Right lobe of liver (tissue), 4 donors: Measurements from ENCODE around the gene RSL1D1.

Source experiments
- POLR2A ChIP-seq: fragments of 450-650 bp; IDR thresholded peaks from one replicate; pipeline ENCODE4 v1.6.1; 2017; ENCODE audit warnings: antibody characterized with exemption, mild to moderate bottlenecking
- TF ChIP-seq, protein P1 (sequence below), 4 donors: fragments of 200-600 bp in 3 of 4; fragments of 450-650 bp in 1 of 4; IDR thresholded peaks; one replicate each; pipeline versions ENCODE4 v1.5.1 to v1.8.0; 2016 to 2022; ENCODE audit warnings: antibody characterized with exemption in 4 of 4, mild to moderate bottlenecking in 2 of 4
- donor health status: DM: no; HTN: no; CAD: no.
- donor health status: DM: no; HTN: no; CAD: no.
- donor health status: DM: no; HTN: yes; CAD: no.

DNA sequence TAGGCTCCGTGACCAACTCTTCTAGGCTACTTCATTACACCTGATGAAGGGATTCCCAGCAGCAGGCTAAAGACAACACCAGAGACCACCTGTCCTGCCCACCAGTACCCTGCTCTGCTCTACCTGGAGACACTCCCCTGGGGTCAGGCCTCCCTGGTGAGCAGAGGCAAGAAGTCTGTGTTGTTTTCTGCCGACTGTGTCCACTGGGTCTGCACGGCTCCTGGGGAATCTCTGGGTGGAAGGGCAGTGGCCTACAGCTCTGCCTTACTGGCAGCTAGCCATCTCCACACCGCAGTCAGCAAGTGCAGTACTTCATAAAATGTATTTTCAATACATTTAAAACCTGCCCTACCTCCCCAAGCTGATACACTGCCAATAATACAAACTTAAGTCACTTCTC lies 6.8 kb downstream of the RSL1D1 start:
- no peak for TF ChIP-seq POLR2A
- TF ChIP-seq, protein P1, sequence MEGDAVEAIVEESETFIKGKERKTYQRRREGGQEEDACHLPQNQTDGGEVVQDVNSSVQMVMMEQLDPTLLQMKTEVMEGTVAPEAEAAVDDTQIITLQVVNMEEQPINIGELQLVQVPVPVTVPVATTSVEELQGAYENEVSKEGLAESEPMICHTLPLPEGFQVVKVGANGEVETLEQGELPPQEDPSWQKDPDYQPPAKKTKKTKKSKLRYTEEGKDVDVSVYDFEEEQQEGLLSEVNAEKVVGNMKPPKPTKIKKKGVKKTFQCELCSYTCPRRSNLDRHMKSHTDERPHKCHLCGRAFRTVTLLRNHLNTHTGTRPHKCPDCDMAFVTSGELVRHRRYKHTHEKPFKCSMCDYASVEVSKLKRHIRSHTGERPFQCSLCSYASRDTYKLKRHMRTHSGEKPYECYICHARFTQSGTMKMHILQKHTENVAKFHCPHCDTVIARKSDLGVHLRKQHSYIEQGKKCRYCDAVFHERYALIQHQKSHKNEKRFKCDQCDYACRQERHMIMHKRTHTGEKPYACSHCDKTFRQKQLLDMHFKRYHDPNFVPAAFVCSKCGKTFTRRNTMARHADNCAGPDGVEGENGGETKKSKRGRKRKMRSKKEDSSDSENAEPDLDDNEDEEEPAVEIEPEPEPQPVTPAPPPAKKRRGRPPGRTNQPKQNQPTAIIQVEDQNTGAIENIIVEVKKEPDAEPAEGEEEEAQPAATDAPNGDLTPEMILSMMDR (IDR thresholded peaks at IDR 0.05), result no peak
